Lower leg skin (tissue), 3 donors: ENCODE measurements around the gene IL11.

Source experiments
- CTCF ChIP-seq, 3 donors: fragments of 450-650 bp; IDR thresholded peaks; one replicate each; pipeline ENCODE4 v1.5.1; 2016; ENCODE audit warnings: antibody characterized with exemption in 3 of 3, mild to moderate bottlenecking in 3 of 3, moderate library complexity in 2 of 3
- POLR2A ChIP-seq, 2 donors: fragments of 450-650 bp; IDR thresholded peaks; one replicate each; pipeline ENCODE4 v1.6.1; 2016 to 2017; ENCODE audit warnings: antibody characterized with exemption in 2 of 2, mild to moderate bottlenecking in 1 of 2, moderate library complexity in 1 of 2

GRCh38 chr19:55365245-55365644 lies 5.0 kb downstream of the IL11 start:
- no peak for TF ChIP-seq CTCF (IDR thresholded peaks at IDR 0.05)
- TF ChIP-seq POLR2A (IDR thresholded peaks at IDR 0.05) = no peak
